GM19043 (cell line): ENCODE data around the gene CHM.
"Not testable (repeated sequence)": the region's sequence is repeated elsewhere in the genome, so short reads cannot be mapped to it uniquely, and the experiment has no call there.

Experiments
- ATAC-seq: cut with Tn5 transposase; IDR thresholded peaks from one replicate; pipeline ENCODE4 v1.9.1; 2021; ENCODE audit warnings: low read depth; ENCODE audit not compliant: unreplicated experiment

Gene CHM

GRCh38 chrX:85922821-85923220, 124.5 kb downstream of the CHM start:
- ATAC-seq, result no peak

DNA sequence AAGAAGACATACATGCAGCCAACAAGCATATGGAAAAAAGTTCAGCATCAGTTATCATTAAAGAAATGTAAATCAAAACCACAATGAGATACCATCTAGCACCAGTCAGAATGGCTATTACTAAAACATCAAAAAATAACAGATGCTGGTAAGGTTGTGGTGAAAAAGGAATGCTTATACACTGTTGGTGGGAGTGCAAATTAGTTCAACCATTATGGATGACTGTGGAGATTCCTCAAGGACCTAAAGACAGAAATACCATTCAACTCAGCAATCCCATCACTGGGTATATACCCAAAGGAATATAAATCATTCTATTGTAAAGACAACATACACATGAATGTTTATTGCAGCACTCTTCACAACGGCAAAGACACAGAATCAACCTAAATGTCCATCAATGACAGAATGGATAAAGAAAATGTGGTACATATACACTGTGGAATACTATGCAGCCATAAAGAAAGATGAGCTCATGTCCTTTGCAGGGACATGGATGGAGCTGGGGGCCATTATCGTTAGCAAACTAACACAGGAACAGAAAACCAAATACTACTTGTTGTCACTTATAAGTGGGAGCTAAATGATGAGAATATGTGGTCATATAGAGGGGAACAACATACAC, 130.6 kb downstream of the CHM start:
- ATAC-seq, result not testable (repeated sequence)

- ATAC-seq, result no peak
Measured at GRCh38 chrX:85914431-85914830, 132.9 kb downstream of the CHM start.

- ATAC-seq, result no peak
Measured at GRCh38 chrX:85907316-85907715, 140.0 kb downstream of the CHM start.

DNA sequence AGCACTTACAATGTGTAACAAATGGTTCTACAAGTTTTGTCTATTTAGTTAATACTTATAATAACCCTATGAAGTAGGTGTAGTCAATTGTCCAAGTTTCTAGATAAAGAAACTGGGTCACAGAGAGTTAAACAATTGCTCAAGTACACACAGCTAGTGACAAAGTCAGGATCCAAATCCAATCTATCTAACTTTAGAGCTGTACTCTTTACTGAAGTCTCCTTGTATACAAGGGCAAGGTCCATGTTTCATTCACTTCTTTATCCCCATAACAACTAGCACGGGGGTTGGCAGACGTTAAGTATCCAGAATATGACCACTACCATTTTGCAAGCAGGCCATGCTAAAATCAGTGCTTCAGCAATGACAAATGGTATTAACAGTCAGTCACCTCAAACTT, 141.0 kb downstream of the CHM start:
- no peak for ATAC-seq

- ATAC-seq, result no peak
Measured at GRCh38 chrX:85905851-85906250, 141.5 kb downstream of the CHM start.

DNA sequence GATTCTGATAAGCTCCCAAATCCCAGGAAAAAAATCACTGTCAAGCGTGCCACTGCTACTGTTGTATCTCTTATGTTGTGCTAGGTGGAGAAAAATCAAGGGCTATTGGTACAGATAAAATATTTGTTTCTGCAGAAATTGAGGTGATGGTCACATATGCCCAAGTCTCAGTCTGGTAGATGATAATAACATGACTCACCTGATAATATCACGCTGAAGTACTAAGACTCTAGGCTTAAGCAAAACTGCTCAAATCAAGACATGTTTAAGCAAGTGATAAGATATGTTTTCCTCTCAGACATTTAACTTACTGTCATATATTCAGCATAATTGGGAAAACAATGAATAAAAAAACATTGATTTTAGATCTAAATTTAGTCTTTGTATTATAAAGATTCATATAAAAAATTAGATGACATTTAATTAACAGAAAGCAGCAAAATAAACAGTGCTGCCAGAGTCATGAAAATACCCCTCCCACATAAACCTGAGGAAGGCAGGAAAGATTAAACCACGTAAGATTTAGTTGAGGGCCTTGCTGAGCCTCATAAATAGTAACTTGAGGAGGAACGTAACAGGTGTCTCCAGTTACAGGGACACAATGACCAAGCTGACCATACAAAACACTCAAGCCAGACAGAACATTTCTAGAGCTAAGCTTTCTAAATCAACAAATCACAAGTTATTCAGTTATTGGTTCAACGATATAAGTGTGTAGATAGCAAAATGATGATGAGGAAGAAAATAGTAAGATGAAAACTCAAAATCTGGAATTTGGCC, 143.5 kb downstream of the CHM start:
- ATAC-seq, result no peak

DNA sequence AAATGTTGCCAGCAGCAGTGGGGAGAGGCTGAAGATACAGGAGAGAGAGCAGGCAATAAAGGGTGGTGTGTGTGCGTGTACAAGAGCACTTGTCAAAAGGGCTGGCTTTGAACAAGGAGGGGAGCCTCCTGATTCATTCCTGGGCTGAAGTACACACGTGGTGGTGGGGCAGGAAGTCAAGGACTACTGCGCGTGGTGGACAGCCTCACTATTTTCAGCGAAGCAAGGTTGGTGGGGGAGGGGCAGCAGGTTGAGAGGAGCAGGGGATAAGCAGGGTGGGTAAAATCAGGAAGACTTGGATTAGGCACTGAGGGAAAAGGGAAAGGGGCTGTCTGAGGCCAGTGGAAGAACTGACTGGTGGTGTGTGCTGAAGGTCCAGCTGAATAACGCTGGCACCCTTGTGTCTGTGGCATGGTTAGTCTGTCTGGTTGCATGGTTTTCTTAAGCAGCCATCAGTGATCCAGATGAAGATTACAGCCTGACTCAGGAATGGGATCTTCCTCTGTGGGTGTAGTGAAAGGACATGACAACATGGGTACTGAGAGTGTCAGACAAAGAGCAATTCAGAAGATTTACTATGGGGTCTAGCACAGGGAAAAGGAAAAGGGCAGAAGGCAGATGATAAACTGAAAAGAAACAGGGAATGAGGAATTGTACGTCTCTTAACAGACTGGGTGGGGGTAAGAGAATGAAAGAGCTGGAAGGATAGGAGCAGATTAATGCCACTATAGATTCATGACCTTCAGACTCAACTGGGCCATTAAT, 149.8 kb downstream of the CHM start:
- ATAC-seq, result no peak

DNA sequence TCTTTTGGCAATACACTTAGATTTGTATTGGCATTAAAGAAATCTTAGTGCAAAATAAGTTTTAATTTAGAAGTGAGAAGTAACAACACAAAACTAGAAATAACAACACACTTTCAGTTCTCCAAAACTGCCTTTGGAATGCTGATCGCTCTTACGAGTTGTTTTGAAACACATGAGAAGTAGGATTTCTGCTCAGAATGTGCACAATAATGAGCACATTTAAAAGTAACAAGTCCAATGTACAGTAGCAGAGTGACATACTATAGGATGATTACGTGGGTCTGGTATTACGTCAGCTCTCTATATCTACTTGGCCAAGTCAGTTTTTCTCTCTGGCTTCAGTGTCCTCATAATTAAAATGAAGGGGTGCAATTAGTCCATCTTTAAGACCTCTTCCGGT, 164.8 kb downstream of the CHM start:
- no peak for ATAC-seq

DNA sequence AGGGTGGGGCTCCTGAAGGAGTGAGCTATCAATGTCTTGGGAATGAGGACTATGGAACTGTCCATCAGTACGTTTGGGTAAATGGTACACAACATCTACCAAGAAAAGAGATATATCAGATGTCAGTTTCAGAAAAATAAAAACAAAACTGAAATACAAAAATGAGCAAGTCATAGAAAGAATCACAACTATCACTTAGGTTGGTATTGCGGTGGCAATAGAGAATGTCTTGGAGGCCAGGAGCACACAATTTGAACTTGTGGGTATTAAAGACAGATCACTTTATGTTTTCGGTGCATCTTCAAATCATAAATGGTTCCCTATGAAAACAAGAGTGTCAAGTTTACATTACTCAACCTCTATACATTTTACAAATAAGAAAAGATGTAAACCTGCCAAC, 176.8 kb downstream of the CHM start:
- ATAC-seq, result no peak

GRCh38 chrX:85865324-85865723, 182.0 kb downstream of the CHM start:
- no peak for ATAC-seq

GRCh38 chrX:85859426-85859825, 187.9 kb downstream of the CHM start:
- ATAC-seq, result no peak

DNA sequence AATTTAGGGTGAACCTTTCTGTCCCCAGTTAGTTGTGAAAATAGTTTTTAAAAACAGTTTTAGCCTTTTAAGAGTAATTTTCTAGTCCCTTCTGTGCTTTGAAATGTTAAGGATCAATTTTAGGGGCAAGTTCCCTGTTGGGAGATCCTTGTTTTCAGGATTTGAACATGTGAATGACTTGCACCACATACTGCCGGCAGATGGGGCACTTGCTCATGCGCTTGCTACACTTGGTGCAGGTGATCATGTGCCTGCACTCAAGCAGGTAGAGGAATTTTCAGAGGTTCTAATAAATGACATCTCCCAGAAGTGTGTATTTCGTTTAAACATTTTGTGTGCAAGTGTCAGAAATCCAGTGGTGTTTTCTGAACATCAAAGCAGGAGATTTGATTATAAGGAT, 195.9 kb downstream of the CHM start:
- no peak for ATAC-seq

- no peak for ATAC-seq
Measured at GRCh38 chrX:85836868-85837267, 210.5 kb downstream of the CHM start.

DNA sequence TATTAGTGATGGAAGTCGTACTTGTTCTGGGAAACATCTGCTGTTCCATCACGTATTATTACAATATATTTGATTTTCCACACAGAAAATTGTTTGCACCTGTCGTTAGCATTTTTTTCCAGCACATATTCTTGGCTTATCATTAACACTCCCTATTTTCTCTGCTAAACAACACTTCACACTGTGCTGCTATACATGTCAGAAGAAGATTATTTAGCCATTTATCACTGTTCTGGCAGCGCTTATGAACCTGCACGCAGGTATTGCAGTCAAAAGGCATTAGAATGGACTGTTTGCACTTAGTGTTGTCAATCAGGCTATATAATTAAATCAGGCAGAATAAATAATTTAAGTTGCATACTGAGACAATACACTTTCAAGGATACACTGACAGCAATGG, 218.6 kb downstream of the CHM start:
- ATAC-seq, result no peak

DNA sequence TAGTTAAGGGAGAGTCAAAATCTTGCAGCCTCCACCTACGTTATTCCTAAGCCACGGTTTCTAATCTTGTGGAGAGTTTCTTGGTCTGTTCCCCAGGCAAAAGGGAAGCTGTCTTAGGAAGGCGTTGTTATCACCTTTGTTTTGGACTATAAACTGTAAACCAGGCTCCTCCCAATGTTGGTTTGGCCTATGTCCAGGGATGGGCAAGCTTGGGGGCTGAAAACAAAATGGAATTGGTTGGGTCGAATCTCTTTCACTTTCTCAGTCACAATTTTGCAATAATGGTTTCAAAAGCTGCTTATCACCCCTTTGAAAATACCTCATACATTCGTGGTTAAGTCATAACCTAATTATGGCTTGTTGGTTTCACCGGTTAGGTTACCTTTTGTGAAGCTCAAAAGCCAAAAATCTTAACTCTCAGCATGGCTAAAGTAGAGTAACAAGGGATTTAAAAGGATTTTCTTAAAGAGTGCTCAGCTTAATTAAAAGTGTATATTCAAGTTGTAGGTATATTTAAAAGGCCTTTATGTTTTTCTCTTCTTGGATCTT, 232.1 kb downstream of the CHM start:
- ATAC-seq, result no peak
